ENCODE results near the gene TWSG1.
"Not testable (repeated sequence)": the region's sequence is repeated elsewhere in the genome, so short reads cannot be mapped to it uniquely, and the experiment has no call there.

The TWSG1 gene

GRCh38 chr18:9446839-9447238 is 112.3 kb downstream of the TWSG1 start:
- Histone ChIP-seq H3K4me3 (ENCODE audit: insufficient read depth, low read depth, low read length) (no peak overlapping the region), H3K4me1 (ENCODE audit: control insufficient read depth, insufficient read depth, low read length) (no peaks in the 10 kb centered on the region), H3K9me3 (ENCODE audit: control insufficient read depth, low read length) (no peaks in the 10 kb centered on the region), H3K27ac (ENCODE audit: insufficient read depth, low read depth, low read length, poor library complexity, severe bottlenecking) (no peak overlapping the region), H3K36me3 (ENCODE audit: control insufficient read depth, insufficient read depth, low read length) (no peaks in the 10 kb centered on the region), H3K27me3 (ENCODE audit: control insufficient read depth, insufficient read depth, low read length, poor library complexity, severe bottlenecking) (no peaks in the 10 kb centered on the region)
- WGBS, 2 experiments: 95% methylated on average over 5 of the region's 5 CpGs

DNA sequence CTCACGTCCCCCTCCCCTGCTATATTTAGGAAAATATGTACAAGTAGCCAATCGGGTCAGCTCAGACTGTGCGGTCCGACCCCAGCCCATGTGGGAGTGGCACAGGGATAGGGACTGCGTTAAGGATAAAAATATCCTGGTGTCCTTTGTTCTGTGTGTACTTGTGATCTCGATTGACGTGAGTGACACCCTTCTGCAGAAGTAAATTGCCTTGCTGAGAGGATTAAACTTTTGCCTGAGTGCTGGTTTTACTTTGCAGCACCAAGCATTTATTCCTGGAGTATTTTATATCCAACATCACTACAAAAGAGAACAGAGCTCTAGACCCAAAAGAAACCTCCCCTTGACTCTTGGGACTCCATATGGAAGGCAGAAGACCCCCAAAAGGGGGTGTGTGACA is 112.8 kb downstream of the TWSG1 start:
- no peaks in the 10 kb centered on the region for H3K27me3 ChIP-seq (ENCODE audit: control insufficient read depth, insufficient read depth, low read length, poor library complexity, severe bottlenecking)
- 93 to 97% methylated on average over 7 of the region's 7 CpGs for WGBS, 2 experiments
- H3K4me3 ChIP-seq (ENCODE audit: insufficient read depth, low read depth, low read length): no peak overlapping the region
- H3K9me3 ChIP-seq (ENCODE audit: control insufficient read depth, low read length): no peaks in the 10 kb centered on the region
- no peaks in the 10 kb centered on the region for H3K36me3 ChIP-seq (ENCODE audit: control insufficient read depth, insufficient read depth, low read length)
- H3K4me1 ChIP-seq (ENCODE audit: control insufficient read depth, insufficient read depth, low read length): no peaks in the 10 kb centered on the region
- no peak overlapping the region for H3K27ac ChIP-seq (ENCODE audit: insufficient read depth, low read depth, low read length, poor library complexity, severe bottlenecking)

DNA sequence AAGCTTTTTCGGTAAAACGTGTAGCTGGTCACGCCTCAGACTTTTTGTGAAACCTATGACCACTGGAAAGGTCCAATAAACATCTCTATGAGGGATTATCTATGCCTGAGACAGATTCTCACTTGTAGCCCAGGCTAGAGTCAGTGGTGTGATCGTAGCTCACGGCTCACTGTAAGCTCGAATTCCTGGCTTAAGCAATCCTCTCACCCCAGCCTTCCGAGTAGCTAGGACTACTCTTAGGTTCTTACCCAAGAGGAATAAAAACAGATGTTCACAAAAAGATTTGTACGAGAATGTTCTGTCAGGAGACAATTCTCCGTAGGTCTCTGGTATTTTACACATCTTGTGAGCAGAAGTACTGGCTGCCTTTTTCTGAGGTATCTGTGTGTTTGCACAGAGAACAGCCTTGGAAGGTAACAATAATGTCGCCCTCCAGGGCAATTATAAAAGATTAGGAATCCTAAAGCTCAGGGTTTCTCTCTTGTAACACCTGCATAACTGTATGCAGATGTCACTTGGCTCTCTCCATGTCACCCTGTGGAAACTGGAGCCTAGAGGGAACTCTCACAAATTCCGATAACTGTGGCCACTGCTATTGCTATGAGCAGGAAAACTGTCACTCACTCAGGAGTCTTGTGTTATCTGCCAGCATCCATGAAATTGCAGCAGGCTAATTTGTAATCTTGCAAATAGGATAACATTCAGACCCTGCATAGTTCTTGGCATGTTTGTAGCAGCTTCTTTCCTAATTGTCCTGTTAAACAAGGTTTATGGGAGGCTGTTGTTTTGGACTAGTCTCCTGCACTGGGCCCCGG is 115.2 kb downstream of the TWSG1 start:
- H3K4me1 ChIP-seq (ENCODE audit: control insufficient read depth, insufficient read depth, low read length): peaks cover 4% of the 10 kb centered on the region
- no peak overlapping the region for H3K4me3 ChIP-seq (ENCODE audit: insufficient read depth, low read depth, low read length)
- no peaks in the 10 kb centered on the region for H3K27me3 ChIP-seq (ENCODE audit: control insufficient read depth, insufficient read depth, low read length, poor library complexity, severe bottlenecking)
- no peaks in the 10 kb centered on the region for H3K9me3 ChIP-seq (ENCODE audit: control insufficient read depth, low read length)
- no peak overlapping the region for H3K27ac ChIP-seq (ENCODE audit: insufficient read depth, low read depth, low read length, poor library complexity, severe bottlenecking)
- no peaks in the 10 kb centered on the region for H3K36me3 ChIP-seq (ENCODE audit: control insufficient read depth, insufficient read depth, low read length)
- 74 to 80% methylated on average over 12 of the region's 12 CpGs for WGBS, 2 experiments

DNA sequence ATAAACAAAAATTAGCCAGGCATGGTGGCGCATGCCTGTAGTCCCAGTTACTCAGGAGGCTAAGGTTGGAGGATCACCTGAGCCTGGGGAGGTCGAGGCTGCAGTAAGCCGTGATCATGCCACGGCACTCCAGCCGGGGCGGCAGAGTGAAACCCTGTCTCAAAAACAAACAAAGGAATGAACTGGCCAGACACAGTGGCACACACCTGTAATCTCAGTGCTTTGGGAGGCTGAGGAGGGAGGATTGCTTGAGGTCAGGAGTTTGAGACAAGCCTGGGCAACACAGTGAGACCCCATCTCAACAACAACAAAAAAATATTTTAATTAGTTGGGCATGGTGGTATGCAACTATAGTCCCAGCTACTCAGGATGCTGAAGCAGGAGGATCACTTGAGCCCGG is 116.3 kb downstream of the TWSG1 start:
- H3K36me3 ChIP-seq (ENCODE audit: control insufficient read depth, insufficient read depth, low read length); H3K27ac ChIP-seq (ENCODE audit: insufficient read depth, low read depth, low read length, poor library complexity, severe bottlenecking): not testable (repeated sequence)
- 97% methylated on average over 7 of the region's 7 CpGs for WGBS, 2 experiments

More for the DNA sequence above, 116.3 kb downstream of the TWSG1 start:
- H3K9me3 ChIP-seq (ENCODE audit: control insufficient read depth, low read length); H3K4me1 ChIP-seq (ENCODE audit: control insufficient read depth, insufficient read depth, low read length); H3K4me3 ChIP-seq (ENCODE audit: insufficient read depth, low read depth, low read length); H3K27me3 ChIP-seq (ENCODE audit: control insufficient read depth, insufficient read depth, low read length, poor library complexity, severe bottlenecking): not testable (repeated sequence)

Data from ectodermal cell (in vitro differentiated cells).